HG02943 (cell line): Measurements from ENCODE around the gene ZFC3H1.
"Not testable (repeated sequence)": the region's sequence is repeated elsewhere in the genome, so short reads cannot be mapped to it uniquely, and the experiment has no call there.

ENCODE experiments used
- ATAC-seq: cut with Tn5 transposase; IDR thresholded peaks from one replicate; pipeline ENCODE4 v1.9.1; 2021; ENCODE audit warnings: mild to moderate bottlenecking, low read depth, moderate library complexity; ENCODE audit not compliant: unreplicated experiment

ZFC3H1 gene

DNA sequence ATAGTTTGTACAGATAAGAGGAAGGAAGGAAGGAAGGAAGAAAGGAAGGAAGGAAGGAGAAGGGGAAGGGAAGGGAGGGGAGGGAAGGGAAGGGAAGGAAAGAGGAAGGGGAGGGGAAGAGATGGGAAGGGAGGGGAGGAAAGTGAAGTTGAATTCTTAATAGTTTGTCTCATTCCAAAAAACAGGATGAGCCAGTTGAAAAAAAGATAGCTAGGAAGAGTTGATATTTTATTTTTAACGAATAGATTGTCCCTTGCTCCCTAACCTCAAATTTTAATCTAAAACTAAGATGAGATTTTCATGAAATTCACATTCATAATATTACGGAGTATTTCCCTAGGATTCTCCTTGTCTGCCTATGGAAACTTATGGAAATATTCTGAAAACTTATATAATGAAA lies 80.7 kb downstream of the ZFC3H1 start:
- no peak for ATAC-seq

DNA sequence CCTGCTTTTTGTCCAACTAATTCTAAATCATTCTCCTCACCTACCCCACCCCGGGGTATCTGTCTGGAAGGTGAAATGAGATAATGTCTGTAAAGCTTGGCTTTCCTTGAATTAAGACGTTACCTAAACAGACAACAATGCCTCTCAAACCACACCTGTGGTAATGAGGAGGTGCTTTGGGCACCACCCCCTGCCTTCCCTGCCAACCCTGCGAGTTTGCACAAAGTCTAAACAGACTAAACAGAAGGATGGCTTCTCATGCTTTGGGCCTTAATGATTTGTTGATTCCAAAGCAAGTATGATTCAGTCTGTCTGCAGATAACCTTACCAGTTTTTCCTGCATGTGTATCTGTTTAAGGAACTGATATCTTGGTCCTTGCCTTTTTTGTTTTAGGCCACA lies 82.4 kb downstream of the ZFC3H1 start:
- ATAC-seq, result no peak

DNA sequence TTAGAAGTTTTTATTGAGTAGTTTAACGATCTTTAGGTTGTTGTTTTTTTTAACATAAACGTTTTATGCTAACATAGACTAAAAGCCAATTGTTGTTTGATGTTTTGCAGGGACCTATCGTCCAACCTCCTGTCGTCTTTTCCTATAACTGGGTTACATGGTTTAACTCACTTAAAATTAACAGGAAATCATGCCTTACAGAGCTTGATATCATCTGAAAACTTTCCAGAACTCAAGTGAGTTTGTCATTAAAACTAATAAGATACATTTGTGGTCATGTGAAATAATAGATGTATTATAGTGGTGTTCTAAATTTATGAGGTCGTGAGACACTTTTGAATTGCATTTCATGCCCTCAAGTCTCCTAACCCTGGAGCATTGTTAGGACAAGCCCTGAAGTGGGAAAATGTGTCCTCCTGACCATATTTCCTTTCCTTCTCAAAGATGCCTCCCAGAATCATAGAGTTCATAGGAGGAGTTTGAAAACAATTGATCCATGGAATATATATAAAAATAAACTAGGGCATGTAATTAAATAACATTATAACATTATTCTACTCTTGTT lies 84.9 kb downstream of the ZFC3H1 start:
- ATAC-seq, result no peak

DNA sequence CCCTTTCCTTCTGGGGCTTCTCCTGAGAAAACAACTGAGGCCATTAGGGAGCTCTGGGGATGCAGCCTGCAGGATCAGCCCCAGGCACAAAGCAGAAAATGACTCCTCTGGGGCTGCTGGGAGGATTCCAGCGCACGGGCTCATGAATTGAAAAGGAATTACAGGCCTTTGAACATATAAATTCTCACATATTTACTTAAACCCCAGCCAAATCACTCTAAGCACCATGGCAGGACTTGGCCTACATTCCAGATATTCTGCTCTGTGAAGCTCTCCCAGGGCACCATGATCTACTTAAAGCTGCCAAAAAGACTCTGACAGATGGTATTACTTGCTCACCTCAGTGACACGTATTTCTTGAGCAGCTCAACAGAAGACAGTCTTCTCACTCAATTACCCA lies 87.2 kb downstream of the ZFC3H1 start:
- no peak for ATAC-seq

DNA sequence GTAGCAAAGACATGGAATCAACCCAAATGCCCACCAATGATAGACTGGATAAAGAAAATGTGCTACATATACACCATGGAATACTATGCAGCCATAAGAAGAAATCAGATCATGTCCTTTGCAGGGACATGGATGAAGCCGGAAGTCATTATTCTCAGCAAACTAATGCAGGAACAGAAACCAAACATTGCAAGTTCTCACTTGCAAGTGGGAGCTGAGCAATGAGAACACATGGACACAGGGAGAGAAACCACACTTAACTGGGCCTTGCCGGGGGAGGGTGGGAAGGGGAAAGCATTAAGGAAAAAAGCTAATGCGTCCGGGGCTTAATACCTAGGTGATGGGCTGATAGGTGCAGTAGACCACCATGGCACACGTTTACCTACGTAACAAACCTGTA lies 93.8 kb downstream of the ZFC3H1 start:
- ATAC-seq, result not testable (repeated sequence)

DNA sequence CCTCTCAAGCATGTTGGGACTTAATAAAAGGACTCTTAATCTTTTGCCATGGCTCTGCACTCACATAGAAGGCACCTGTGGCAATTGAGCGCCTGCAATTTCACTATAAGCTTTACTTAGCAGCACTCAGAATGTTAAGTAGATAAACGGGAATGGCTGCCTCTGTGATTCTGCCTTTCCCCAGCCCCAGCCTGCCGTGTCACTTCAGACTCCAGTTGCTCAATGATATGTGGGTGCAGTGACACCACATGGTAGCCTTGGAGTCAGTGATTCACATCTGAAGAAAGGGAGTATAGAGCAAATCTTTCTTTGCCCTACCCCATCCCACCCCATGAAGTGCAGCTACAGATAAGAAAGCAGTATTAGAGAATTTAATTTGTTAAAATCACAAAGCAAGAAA lies 96.1 kb downstream of the ZFC3H1 start:
- no peak for ATAC-seq

DNA sequence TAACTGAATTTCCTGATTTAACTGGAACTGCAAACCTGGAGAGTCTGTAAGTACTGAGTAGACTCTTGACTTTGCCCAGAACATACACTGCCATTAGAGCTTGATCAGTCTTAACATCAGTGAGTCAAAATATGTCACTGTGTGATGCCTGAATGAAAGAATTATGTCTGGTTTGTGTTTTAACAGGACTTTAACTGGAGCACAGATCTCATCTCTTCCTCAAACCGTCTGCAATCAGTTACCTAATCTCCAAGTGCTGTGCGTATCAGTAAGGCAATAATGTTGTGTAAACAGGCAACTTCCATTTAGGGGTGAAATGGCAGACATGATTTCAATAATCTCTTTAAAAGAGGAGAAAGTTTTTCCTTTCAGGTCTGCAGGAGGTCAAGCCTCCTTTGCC lies 97.0 kb downstream of the ZFC3H1 start:
- no peak for ATAC-seq

DNA sequence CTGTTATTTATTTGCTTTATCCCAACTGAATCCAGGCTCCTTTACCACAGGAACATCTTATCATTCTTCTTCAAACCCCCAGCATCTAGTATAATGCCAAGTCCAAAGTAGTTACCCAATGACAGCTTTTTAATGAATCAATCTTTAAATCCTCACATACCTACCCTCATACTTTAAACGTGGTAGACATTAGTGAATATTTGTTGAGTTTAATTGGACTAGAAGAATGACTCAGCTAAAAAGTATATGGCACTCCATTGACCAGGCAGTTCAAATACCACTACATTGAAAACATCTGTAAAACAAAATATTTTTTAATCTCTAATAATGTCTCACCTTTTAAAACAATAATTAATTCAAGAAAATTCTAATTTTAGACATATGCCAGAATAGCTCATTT lies 98.1 kb downstream of the ZFC3H1 start:
- no peak for ATAC-seq

DNA sequence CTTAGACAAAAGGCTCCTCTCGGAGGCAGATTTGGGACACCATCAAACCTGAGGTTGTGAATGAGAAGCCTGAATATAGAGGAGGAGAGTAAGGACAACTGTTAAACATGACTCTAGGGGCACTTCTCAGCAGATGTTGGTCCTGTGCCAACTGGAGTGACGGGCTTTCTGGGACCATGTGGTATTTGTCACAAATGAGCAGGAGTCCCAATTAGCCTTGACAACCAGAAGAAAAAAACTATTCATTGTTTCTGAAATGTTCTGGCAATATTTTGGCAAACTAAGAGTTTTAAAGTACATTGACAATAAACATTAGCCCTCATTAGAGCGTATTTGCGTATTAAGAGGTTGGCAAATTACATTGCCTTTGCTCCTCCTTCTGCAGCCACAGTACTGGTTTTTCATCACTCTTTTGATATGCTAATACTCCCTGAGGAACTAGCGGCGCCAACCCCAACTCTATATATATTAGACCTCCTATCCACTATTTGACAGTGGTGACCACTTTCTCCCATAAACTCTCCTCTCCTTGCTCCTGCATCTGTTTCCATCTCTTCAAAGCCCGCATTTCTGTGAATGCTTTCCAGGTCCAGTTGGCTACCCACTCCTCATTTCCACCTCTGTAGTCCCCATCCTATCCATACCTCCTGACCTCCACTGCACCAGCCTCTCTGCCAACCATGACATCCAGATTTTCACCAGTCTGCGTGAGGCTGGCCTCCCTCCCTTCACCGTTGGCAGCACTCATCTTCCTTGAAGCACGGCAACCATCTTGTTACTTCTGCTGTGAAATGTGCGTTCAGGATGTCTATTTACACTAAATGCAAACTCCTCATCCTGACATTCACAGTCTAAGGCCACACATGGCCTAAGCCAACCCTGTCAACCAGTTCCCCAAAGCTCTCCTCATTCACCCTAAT lies 100.7 kb downstream of the ZFC3H1 start:
- no peak for ATAC-seq
